C1 segment of cervical spinal cord (tissue), 14 donors: ENCODE data around the gene C1orf56.

Source experiments
- DNase-seq, 14 donors: peaks; one replicate each; lab custom pipeline; 2025; lab: John Stamatoyannopoulos, UW

Gene C1orf56

DNA sequence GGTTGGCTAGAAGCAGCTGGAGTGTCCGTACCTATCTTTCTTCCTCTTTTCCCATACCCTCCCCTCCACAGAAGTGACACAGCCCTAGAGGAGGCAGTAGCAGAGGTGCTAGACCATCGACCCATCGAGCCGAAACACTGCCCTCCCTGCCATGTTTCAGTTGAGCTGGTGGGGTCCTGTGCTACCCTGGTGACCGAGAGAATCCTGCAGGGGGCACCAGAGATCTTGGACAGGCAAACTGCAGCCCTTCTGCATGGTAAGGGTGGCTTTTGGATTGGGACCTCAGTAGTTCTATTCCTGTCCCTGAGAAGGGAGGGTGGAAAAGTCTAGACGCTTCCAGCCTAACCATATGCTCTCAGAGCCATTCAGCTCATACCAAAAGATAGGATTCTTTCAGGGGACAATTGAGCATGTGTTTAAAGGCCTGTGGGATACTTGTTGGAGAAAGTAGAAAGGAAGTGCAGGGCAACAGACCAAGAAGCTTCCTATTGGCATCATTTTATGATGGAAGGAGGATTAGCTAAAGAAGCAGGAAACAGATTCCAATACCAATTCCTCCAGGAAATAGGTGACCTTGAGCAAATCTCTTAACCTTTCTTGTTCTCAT is 22.9 kb upstream of the C1orf56 start:
- DNase-seq: peak in 13 of 14 donors; percentile 8 to 78 (median 63)

DNA sequence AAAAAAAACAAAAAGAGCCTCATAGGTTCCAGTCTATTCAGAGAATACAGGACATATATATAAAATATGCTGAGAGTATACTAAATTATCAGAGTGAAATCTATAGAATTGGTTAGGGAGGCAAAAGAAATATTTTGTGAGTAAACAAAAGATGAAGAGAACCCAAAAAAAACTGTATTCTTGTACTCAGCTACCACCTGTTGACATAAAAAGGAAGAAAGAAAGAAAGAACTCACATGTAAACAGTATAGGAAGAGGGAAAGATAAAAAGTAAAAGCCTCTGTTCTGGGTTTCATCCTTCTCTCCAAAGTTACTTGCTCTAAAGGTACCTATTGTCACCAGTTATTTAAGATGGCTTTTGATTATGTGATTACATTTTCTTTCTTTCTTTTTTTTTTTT is 21.1 kb upstream of the C1orf56 start:
- no peak for DNase-seq

DNA sequence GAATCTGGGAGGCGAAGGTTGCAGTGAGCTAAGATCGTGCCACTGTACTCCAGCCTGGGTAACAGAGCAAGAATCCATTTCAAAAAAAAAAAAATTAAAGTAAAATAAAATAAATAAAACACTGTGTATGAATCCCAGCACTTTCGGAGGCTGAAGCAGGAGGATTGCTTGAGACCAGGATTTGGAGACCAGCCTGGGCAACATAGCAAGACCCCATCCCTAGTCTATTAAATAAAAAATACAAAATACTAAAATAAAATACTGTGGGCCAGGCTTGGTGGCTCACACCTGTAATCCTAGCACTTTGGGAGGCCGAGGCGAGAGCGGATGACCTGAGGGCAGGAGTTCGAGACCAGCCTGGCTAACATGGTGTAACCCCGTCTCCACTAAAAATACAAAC is 15.4 kb upstream of the C1orf56 start:
- DNase-seq: no peak

DNA sequence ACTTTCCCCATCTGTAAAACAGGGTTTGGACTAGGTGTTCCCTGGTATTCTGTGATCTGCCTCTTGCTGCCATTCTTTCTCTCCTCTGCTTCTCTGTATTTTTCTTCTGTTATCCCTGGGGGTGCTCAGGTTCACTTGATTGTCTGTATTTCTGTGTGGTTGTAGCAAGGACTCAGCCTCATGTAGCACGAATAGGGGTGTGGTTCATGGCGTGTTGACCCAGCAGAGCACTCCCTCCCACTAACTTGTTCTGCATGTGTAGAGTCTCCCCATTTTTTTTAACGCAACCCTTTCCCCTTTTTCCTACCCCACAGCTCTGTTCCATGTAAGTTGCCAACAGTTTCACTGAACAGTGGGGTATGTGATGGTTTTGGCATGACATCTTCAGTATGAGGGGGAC is 12.4 kb upstream of the C1orf56 start:
- no peak for DNase-seq

DNA sequence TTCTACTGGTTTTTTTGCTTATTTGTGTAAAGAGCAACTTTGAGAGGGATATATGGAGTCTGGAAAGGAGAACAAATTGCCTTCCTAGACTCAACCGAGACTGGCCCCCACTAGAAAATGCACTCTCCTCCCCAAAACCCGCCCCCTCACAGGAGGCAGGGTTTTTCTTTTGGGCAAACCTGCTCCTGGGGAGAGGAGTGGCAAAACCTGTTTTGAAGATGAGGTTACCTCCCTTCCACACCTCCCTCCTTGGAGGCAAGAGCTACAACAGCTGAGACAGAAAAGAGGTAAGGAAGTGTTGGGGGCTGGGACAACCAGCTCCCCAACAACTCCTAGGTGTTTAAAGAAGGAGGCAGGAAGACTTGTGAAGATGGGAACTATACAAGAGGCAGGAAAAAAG is 11.2 kb upstream of the C1orf56 start, which contains the start of gene BNIPL:
TSS of gene BNIPL (plus strand) at position 231 of the 400 bp plus-strand sequence. CDS start at position 371, 140 bp downstream.
- no peak for DNase-seq

DNA sequence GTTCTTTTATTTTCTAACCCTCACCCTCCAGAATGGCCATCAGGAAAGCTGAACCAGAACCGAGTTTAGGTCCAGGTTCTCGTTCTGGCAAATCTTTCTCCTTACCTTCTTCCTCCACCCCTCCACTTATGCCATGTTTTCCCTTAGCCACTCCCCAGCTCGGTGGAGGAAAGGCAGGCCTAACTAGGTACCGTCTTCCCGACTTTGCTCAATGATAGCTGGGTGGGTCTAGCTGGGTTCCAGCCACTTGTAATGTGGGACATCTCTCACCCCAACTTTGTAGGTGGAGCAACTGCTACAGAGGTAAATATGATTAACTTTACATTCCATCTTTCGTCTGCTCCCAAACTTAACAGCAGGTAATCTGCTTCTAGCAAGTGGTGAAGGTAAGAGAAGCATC is 10.5 kb upstream of the C1orf56 start:
- no peak for DNase-seq

DNA sequence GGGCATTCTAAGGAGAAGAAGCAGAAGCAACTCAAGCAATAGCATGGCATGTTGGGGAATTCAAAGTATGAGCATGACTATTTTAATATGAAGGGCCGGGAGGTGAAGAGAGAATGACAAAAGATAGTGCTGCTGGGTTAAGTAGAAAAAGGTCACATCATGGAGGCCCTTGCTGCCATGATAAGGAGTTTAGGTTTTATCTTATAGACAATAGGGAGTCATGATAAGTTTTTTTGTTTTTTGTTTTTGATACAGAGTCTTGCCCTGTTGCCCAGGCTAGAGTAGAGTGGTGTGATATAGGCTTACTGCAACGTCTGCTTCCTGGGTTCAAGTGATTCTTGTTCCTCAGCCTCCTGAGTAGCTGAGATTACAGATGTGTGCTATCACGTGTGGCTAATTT is 8.0 kb upstream of the C1orf56 start:
- no peak for DNase-seq

DNA sequence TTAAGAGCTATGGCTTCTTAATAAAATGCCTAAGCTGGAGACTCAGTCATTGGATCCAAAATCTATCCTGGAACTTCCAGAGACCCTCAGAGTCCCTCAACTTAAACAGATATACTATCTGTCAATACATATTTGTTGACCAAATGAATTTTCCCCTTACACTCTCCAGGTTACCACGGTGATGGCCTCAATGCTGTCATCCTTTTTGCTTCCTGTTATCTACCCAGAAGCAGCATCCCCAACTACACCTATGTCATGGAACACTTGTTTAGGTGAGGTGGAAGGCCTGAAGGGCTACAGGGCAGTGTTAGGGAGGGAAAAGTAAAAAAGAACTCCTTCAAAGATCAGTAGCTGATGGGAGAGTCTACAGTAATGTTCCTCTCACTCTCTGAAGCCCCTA is 4.4 kb upstream of the C1orf56 start:
- DNase-seq: no peak

DNA sequence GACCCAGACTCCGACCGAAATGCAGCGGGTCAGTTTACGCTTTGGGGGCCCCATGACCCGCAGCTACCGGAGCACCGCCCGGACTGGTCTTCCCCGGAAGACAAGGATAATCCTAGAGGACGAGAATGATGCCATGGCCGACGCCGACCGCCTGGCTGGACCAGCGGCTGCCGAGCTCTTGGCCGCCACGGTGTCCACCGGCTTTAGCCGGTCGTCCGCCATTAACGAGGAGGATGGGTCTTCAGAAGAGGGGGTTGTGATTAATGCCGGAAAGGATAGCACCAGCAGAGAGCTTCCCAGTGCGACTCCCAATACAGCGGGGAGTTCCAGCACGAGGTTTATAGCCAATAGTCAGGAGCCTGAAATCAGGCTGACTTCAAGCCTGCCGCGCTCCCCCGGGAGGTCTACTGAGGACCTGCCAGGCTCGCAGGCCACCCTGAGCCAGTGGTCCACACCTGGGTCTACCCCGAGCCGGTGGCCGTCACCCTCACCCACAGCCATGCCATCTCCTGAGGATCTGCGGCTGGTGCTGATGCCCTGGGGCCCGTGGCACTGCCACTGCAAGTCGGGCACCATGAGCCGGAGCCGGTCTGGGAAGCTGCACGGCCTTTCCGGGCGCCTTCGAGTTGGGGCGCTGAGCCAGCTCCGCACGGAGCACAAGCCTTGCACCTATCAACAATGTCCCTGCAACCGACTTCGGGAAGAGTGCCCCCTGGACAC is 534 bp downstream of the C1orf56 start:
- peak in 13 of 14 donors; percentile 19 to 82 (median 72) for DNase-seq

DNA sequence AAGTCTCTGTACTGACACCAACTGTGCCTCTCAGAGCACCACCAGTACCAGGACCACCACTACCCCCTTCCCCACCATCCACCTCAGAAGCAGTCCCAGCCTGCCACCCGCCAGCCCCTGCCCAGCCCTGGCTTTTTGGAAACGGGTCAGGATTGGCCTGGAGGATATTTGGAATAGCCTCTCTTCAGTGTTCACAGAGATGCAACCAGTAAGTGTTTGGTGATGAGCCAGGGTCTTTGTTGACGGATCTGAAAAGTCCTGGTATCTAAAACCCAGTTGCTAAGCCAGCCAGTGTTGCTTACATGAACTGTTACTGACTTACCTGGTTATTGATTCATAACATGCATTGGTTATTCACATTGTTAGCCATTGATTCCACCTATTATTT is 1.1 kb downstream of the C1orf56 start:
- DNase-seq: no peak

DNA sequence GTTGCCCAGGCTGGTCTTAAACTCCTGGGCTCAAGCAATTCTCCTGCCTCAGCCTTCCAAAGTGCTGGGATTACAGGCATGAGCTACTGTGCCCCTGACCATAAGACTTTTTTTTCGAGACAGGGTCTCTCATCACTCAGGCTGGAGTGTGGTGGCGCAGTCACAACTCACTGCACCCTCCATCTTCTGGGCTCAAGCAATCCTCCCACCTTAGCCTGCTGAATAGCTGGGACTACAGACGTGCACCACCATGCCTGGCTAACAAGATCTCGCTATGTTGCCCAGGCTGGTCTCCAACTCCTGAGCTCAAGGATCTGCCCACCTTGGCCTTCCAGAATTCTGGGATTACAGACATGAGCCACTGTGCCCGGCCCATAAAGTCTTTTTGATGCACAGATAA is 1.9 kb downstream of the C1orf56 start:
- DNase-seq: no peak

DNA sequence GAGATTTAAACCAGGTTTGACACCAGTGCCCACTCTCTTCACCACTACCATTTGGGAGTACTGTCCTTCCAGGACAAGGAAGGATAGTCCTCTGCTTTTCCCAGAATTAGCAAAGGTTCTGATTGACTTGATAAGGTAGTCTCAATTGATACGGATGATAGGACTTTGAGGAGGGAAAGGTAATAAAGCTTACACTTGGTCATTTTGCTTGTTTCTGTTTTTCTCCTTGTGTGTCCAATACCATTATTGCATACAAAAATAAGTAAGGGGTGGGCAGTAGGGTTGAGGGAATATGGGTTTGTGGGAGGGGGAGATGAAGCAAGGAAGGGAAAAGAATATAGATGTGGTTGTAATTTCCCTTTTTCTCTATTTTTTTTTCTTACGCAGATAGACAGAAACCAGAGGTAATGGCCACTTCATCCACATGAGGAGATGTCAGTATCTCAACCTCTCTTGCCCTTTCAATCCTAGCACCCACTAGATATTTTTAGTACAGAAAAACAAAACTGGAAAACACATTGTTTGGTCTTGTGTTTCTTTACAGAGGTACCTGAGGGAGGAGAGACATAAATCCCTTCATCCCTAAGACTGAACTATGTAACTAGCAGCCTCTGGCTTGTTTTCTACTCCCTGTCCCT is 2.6 kb downstream of the C1orf56 start:
- no peak for DNase-seq

DNA sequence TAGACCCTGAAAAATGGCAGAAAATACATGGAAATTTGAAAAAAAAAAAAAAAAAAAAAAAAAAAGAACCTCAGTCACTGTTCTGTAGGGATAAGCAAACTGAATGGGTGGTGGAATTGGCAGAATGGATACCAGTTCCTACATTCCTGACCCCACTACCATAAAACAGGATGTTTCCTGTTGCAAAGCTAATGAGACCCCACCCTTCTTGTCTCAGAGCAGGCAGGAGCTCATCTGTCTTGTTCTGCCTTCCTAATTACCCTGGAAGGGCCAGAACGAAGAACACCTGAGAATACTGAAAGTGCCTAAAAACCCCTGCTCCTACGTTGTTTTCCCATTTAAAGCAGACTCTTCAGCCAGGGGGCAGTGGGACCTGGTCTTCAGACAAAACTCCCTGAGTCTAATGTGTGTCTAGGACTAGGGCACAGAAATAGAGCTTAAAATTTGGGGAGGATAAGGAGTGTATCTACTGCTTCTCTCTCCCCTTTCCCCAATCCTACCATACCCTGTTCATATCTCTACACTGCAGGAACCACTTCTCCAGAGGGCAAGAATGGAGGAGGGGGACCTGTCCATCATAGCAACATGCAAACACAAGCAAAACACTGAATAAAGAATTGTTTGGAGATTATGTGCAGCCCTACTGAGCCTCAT is 3.9 kb downstream of the C1orf56 start:
- no peak for DNase-seq

DNA sequence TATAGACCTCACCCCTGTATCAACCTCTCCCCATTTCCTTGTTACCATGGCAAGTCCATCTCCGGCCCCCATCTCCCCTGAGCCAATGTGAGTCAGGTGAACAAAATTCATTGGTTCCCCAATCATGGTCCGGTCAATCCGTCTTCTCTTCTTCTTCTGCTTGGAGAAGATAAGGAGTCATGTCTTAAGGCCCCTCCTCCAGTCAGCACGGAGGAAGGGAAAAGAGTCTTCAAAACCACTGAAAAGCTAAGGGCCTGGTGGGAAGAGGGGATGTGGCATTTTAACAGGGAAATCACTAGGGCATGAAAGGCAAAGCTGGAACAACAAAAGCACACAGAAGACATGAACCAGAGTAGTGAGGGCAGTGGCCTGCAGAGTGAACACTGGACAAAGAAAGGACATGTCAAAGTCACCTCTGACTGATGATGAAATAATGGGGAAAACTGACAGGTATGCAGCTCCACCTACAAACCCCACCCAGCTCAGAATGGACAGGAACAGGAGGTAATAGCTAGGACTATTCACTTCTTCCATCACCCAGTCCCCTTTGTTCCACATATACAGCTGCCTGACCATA is 7.5 kb downstream of the C1orf56 start:
- no peak for DNase-seq

DNA sequence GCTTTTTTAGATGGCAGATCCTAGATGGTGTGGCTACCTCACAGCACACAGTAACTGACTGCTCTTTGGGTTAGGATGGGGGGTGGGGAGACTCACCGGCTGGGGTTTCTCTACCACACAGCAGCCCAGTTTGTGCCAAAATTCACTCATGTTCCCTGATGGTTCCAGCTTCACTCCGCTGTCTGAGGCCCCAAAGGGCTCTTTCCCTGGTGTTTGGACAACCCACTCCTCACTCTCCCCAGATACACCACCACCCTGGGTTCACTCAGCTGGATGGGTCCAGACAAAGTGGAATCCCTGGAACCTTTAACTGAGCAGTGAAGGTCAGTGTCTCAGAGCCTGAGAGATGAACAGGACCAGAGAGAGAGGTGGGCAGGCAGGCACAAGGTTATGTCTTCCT is 8.0 kb downstream of the C1orf56 start:
- DNase-seq: no peak

DNA sequence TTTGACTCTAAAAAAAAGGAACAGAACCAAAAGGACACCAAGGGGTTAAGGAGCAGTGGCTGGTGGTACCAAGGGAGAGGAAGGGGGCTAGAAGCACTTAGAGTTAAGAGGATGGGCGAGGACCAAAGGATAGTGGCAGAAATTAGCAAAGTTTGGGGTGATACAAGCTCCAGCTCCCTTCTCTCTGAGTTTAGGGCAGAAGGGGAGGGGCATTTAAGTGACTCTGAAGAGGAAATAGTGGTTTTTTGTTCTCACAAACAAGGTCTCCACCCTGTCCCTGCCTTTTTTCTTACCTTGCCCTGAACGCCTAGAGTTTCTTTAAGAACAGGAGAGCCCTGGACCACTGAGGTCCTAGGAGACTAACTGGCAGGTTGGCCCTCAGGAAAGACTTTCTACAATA is 8.6 kb downstream of the C1orf56 start:
- DNase-seq: no peak

DNA sequence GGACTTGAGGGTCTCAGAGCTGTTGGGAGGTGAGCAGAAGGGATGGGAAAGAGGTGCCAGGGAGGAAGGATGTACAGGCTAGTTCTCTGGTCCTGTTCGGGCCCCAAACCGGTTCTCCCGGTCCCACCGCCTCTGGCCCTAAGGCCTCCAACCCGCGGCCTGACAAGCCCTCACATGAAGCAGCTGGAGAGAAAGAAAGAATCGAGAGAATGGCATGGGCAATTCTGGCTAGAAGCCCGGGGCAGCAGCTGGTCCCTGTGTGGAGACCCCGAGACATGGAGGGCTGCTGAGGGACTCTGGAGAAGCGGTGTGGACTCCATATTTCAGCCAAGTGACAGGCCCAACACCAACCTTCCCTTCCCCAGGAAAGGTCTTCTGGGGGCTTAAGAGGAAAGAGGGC is 11.1 kb downstream of the C1orf56 start:
- peak in 10 of 14 donors; percentile 15 to 66 (median 44) for DNase-seq

DNA sequence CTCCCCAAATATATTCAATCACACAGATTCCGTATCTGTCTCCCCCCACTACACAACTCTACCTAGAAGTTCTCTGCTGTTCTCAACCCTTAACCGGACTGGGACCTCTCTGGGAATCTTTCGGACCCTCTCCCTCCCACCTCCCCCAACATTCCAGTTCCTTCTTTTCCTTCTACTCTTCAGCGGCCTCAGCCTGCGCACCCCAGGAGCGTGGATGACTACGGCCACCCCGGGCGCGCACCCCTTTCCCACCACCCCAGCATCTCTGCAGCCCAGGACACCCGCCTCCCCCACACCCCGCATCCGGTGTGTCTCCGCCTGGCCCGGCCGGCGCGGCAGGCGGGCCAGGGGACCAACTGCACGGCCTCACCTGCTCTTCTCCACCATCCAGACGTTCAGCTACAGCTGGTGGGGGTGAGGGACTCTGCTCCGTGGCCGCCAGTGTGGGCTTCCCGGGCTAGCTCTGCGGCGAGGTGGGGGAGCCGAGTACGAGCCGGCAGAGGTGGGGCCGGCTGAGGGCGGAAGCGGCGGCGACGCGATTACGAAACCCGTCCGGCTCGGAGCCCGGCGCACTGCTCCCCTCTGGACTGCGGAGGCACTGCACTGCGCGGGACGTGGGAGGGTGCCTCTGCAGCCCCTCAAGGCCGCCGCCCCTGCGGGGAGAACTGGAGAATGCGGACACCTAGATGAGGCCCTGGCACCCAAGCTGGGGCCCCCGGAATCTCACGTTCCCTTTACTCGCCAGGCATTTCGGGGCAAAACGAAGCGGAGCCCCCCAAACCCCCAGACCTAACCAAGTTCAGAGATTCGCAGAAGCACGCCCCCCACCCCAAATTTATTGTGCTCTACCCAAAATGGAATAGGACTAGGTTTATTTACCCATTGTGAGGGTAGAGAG is 11.8 kb downstream of the C1orf56 start, which contains the start of gene CDC42SE1:
TSS of gene CDC42SE1 (minus strand) at position 514 of the 898 bp plus-strand sequence. CDS start 3,892 bp downstream, outside the sequence.
- DNase-seq: peak; percentile 10 to 87 (median 68)

DNA sequence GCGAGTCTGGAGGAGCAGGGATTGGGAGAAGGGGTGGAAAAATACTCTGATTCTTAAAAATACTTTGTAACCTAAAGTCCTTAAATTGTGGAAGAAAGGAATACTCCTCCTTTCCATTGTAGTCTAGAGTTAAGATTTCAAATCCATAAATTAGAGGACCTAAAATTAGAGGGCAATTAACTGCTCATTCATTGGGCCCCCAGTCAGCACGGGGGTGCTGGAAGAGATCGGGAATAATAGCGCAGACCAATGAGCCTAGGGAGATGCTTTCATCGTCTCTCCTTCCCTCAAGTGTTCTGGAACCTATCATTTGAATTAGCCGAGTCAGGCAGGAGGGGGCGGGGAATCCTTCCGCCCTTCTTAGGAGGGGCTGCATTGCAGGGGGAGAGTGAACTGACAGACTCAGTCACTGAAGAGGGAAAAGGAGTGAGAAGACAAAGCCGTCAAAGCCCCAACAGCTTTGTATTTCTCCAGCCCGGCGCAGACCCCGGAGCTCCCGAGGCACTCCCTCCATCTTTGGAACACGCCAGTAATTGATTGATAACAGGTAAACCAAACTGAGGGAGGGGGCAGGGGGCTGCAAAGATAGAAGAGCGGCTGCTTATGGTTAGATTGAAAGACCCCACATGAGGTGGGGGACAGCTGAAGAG is 12.6 kb downstream of the C1orf56 start, which contains the start of gene MLLT11:
TSS of gene MLLT11 (plus strand) at position 391 of the 650 bp plus-strand sequence. CDS start 6,828 bp downstream, outside the sequence.
- peak in 12 of 14 donors; percentile 20 to 87 (median 42) for DNase-seq
